HepG2 (cell line): ENCODE results near the gene GHRL.

Experiments
- CEBPG ChIP-seq: IDR thresholded peaks from 2 replicates; pipeline ENCODE4 v1.6.1; 2016
- DDIT3 ChIP-seq: sonication (generic); formaldehyde crosslinking; IDR thresholded peaks from 2 replicates; pipeline ENCODE4 v1.4.0; 2020; ENCODE audit warnings: mild to moderate bottlenecking, missing genetic modification reagents
- EZH2 ChIP-seq: conservative IDR thresholded peaks from 2 replicates; pipeline ENCODE4 v1.6.1; 2012; ENCODE audit warnings: mild to moderate bottlenecking, low read depth, low read length, moderate library complexity
- NFIB ChIP-seq: sonication (generic); formaldehyde crosslinking; IDR thresholded peaks from 2 replicates; pipeline ENCODE4 v1.9.0; 2021; ENCODE audit warnings: missing genetic modification reagents, mild to moderate bottlenecking, borderline replicate concordance
- POLR2A ChIP-seq, 2 experiments: IDR thresholded peaks; 2 replicates each; pipeline ENCODE4 v1.6.1; 2011; ENCODE audit warnings: low read depth in 2 of 2, low read length in 2 of 2, mild to moderate bottlenecking in 1 of 2, moderate library complexity in 1 of 2; ENCODE audit not compliant: insufficient read depth in 1 of 2
- POLR2AphosphoS5 ChIP-seq: IDR thresholded peaks from 2 replicates; pipeline ENCODE4 v1.6.1; 2012; ENCODE audit warnings: low read depth, low read length
- RXRA ChIP-seq: sonication (generic); formaldehyde crosslinking; IDR thresholded peaks from 2 replicates; pipeline ENCODE4 v1.5.1; 2020; ENCODE audit warnings: missing genetic modification reagents

- TF ChIP-seq RXRA (CRISPR knock-in tag) (no peak), EZH2 (no peak), POLR2A (IDR thresholded peaks at IDR 0.05; ENCODE audit: insufficient read depth in 1 of 2, low read depth in 2 of 2, low read length in 2 of 2) (no peak), CEBPG (CRISPR knock-in tag) (no peak), POLR2AphosphoS5 (no peak), DDIT3 (no peak), NFIB (no peak)
Measured at GRCh38 chr3:10310578-10310977, 17.8 kb upstream of the GHRL start.
